Measurements from ENCODE around the gene C6orf120.

Gene C6orf120

GRCh38 chr6:169684056-169684455, 17.9 kb upstream of the C6orf120 start:
- Histone ChIP-seq H3K27ac (ENCODE audit: low read length) (no peak overlapping the region), H3K9me3 (replicated peaks; ENCODE audit: insufficient read depth, low read length) (no peaks in the 10 kb centered on the region), H4K20me1 (ENCODE audit: insufficient read depth, low read length) (no peaks in the 10 kb centered on the region), H3K4me3 (ENCODE audit: low read length) (no peak overlapping the region), H3K9me2 (replicated peaks; ENCODE audit: insufficient read depth, low read length) (no peaks in the 10 kb centered on the region), H3K27me3 (replicated peaks; ENCODE audit: insufficient read depth, low read length) (no peaks in the 10 kb centered on the region), H3K4me1 (ENCODE audit: low read length) (no peaks in the 10 kb centered on the region), H3K4me2 (ENCODE audit: low read depth, low read length) (no peak overlapping the region), H3K9ac (ENCODE audit: low read length) (no peak overlapping the region), H3K36me3 (replicated peaks; ENCODE audit: insufficient read depth, low read length) (no peaks in the 10 kb centered on the region), H2AFZ (ENCODE audit: low read length) (no peak overlapping the region), H3K79me2 (ENCODE audit: low read length) (no peaks in the 10 kb centered on the region), H3F3A (ENCODE audit: insufficient read depth, low read length) (no peaks in the 10 kb centered on the region)
- no peak for TF ChIP-seq EZH2phosphoT487 (IDR thresholded peaks at IDR 0.05; ENCODE audit: low read length)
- no peak for TF ChIP-seq EZH2 (optimal IDR thresholded peaks at IDR 0.05; ENCODE audit: low read depth, low read length)
- TF ChIP-seq CTCF (IDR thresholded peaks at IDR 0.05; ENCODE audit: low read length) = no peak
- no peak for DNase-seq

GRCh38 chr6:169685860-169686259, 16.1 kb upstream of the C6orf120 start:
- no peaks in the 10 kb centered on the region for H3F3A ChIP-seq (ENCODE audit: insufficient read depth, low read length)
- H3K36me3 ChIP-seq (replicated peaks; ENCODE audit: insufficient read depth, low read length) = no peaks in the 10 kb centered on the region
- H4K20me1 ChIP-seq (ENCODE audit: insufficient read depth, low read length) = no peaks in the 10 kb centered on the region
- H3K4me3 ChIP-seq (ENCODE audit: low read length) = no peak overlapping the region
- no peaks in the 10 kb centered on the region for H3K9me2 ChIP-seq (replicated peaks; ENCODE audit: insufficient read depth, low read length)
- no peak overlapping the region for H3K9ac ChIP-seq (ENCODE audit: low read length)
- no peaks in the 10 kb centered on the region for H3K27me3 ChIP-seq (replicated peaks; ENCODE audit: insufficient read depth, low read length)
- no peak for DNase-seq
- no peak for TF ChIP-seq EZH2 (optimal IDR thresholded peaks at IDR 0.05; ENCODE audit: low read depth, low read length)
- no peak for TF ChIP-seq EZH2phosphoT487 (IDR thresholded peaks at IDR 0.05; ENCODE audit: low read length)
- H3K79me2 ChIP-seq (ENCODE audit: low read length) = no peaks in the 10 kb centered on the region
- H3K4me1 ChIP-seq (ENCODE audit: low read length) = no peaks in the 10 kb centered on the region
- H3K27ac ChIP-seq (ENCODE audit: low read length) = no peak overlapping the region
- no peak overlapping the region for H2AFZ ChIP-seq (ENCODE audit: low read length)
- no peaks in the 10 kb centered on the region for H3K9me3 ChIP-seq (replicated peaks; ENCODE audit: insufficient read depth, low read length)
- no peak overlapping the region for H3K4me2 ChIP-seq (ENCODE audit: low read depth, low read length)

GRCh38 chr6:169689287-169689686, 12.6 kb upstream of the C6orf120 start:
- H3K4me2 ChIP-seq (ENCODE audit: low read depth, low read length) = no peak overlapping the region
- DNase-seq = no peak
- H3K27ac ChIP-seq (ENCODE audit: low read length) = no peak overlapping the region
- no peaks in the 10 kb centered on the region for H3K27me3 ChIP-seq (replicated peaks; ENCODE audit: insufficient read depth, low read length)
- H3K4me1 ChIP-seq (ENCODE audit: low read length) = no peaks in the 10 kb centered on the region
- no peaks in the 10 kb centered on the region for H3K9me2 ChIP-seq (replicated peaks; ENCODE audit: insufficient read depth, low read length)
- no peaks in the 10 kb centered on the region for H3K9me3 ChIP-seq (replicated peaks; ENCODE audit: insufficient read depth, low read length)
- no peak overlapping the region for H3K4me3 ChIP-seq (ENCODE audit: low read length)
- H3F3A ChIP-seq (ENCODE audit: insufficient read depth, low read length) = no peaks in the 10 kb centered on the region
- no peak overlapping the region for H2AFZ ChIP-seq (ENCODE audit: low read length)
- no peak for TF ChIP-seq EZH2 (optimal IDR thresholded peaks at IDR 0.05; ENCODE audit: low read depth, low read length)
- H3K36me3 ChIP-seq (replicated peaks; ENCODE audit: insufficient read depth, low read length) = no peaks in the 10 kb centered on the region
- H3K9ac ChIP-seq (ENCODE audit: low read length) = no peak overlapping the region
- no peaks in the 10 kb centered on the region for H3K79me2 ChIP-seq (ENCODE audit: low read length)
- H4K20me1 ChIP-seq (ENCODE audit: insufficient read depth, low read length) = no peaks in the 10 kb centered on the region

DNA sequence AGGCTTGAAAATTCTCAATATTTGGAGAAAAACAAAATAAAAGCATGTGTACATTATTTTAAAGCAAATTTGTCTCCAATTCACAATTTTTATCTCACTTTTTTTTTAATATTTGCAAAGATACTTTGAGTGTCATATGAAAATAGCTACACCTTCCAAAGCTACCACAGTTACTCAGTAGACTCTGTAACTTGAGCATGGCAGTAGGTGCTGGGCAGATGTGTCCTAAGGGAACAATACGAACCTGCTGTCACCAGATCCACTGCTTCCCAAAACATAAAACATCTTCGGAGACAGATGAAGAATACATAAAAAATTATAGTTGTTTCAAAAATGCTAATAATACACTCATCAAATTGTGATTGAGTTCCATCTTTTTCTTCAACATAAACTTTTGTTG, 10.7 kb upstream of the C6orf120 start:
- Histone ChIP-seq H3K9me2 (replicated peaks; ENCODE audit: insufficient read depth, low read length) (no peaks in the 10 kb centered on the region), H3K4me3 (ENCODE audit: low read length) (no peak overlapping the region), H3K4me2 (ENCODE audit: low read depth, low read length) (no peak overlapping the region), H3K9ac (ENCODE audit: low read length) (no peak overlapping the region), H4K20me1 (ENCODE audit: insufficient read depth, low read length) (no peaks in the 10 kb centered on the region), H3K9me3 (replicated peaks; ENCODE audit: insufficient read depth, low read length) (no peaks in the 10 kb centered on the region), H3F3A (ENCODE audit: insufficient read depth, low read length) (no peaks in the 10 kb centered on the region), H3K36me3 (replicated peaks; ENCODE audit: insufficient read depth, low read length) (no peaks in the 10 kb centered on the region), H3K27ac (ENCODE audit: low read length) (no peak overlapping the region), H3K27me3 (replicated peaks; ENCODE audit: insufficient read depth, low read length) (no peaks in the 10 kb centered on the region), H3K79me2 (ENCODE audit: low read length) (no peaks in the 10 kb centered on the region), H2AFZ (ENCODE audit: low read length) (no peak overlapping the region), H3K4me1 (ENCODE audit: low read length) (no peaks in the 10 kb centered on the region)
- TF ChIP-seq CTCF (IDR thresholded peaks at IDR 0.05; ENCODE audit: low read length) (no peak), EZH2phosphoT487 (IDR thresholded peaks at IDR 0.05; ENCODE audit: low read length) (no peak), EZH2 (optimal IDR thresholded peaks at IDR 0.05; ENCODE audit: low read depth, low read length) (no peak)
- no peak for DNase-seq

Data from MM.1S (cell line).